PC-9 (cell line): ENCODE measurements around the gene TSPOAP1. TPM values are rescaled to one million over a fixed set of nuclear protein-coding genes. Genes with fewer than 3 reads are reported as not detected.

Experiments
- BruUV-seq: library from RNA; stranded (reverse); fragments of 400-500 nt; replicated peaks from 2 replicates; lab custom pipeline; 2021; lab: Mats Ljungman, UMichigan
- CTCF ChIA-PET: fragments of 300-600 bp; sonication (Branson Sonifier 250); formaldehyde crosslinking; loops from one replicate; lab custom pipeline; 2022; ENCODE audit warnings: antibody characterized with exemption; lab: Charles Lee
- POLR2A ChIA-PET: fragments of 300-600 bp; sonication (Branson Sonifier 250); formaldehyde crosslinking; loops from one replicate; lab custom pipeline; 2022; ENCODE audit warnings: antibody characterized with exemption; ENCODE audit not compliant: unreplicated experiment; lab: Charles Lee
- DNase-seq, 2 experiments: peaks; one replicate each; pipeline versions ENCODE4 v3.0.0 to v3.0.0-alpha.2; 2015 to 2022; ENCODE audit warnings: mixed read lengths in 1 of 2
- H2AFZ ChIP-seq: fragments of 200-600 bp; sonication (generic); 2 replicates; pipeline ENCODE4 v1.8.1; 2017; ENCODE audit warnings: antibody characterized with exemption
- H3F3A ChIP-seq: fragments of 200-600 bp; sonication (generic); 2 replicates; pipeline ENCODE4 v1.8.1; 2017; ENCODE audit warnings: antibody characterized with exemption, mild to moderate bottlenecking, low read depth; ENCODE audit not compliant: insufficient read depth
- H3K27ac ChIP-seq: fragments of 200-600 bp; sonication (generic); 2 replicates; pipeline ENCODE4 v1.6.1; 2016; ENCODE audit warnings: mixed run types
- H3K27me3 ChIP-seq: fragments of 200-600 bp; sonication (generic); 2 replicates; pipeline ENCODE4 v1.6.1; 2016; ENCODE audit warnings: low read depth, mixed run types; ENCODE audit not compliant: insufficient read depth
- H3K36me3 ChIP-seq: fragments of 200-600 bp; sonication (generic); 2 replicates; pipeline ENCODE4 v1.6.1; 2016; ENCODE audit warnings: low read depth, mixed run types
- H3K4me1 ChIP-seq: fragments of 200-600 bp; sonication (generic); replicated peaks from 2 replicates; pipeline ENCODE4 v1.6.1; 2016; ENCODE audit warnings: mixed run types; ENCODE audit not compliant: insufficient read depth
- H3K4me2 ChIP-seq: fragments of 200-600 bp; sonication (generic); 2 replicates; pipeline ENCODE4 v1.6.1; 2017; ENCODE audit warnings: mixed run types
- H3K4me3 ChIP-seq: fragments of 200-600 bp; sonication (generic); 2 replicates; pipeline ENCODE4 v1.6.1; 2016; ENCODE audit warnings: mixed run types
- H3K79me2 ChIP-seq: fragments of 200-600 bp; sonication (generic); 2 replicates; pipeline ENCODE4 v1.6.1; 2017; ENCODE audit warnings: low read depth, mixed run types
- H3K9me2 ChIP-seq: fragments of 200-600 bp; sonication (generic); 2 replicates; pipeline ENCODE4 v1.8.1; 2017; ENCODE audit warnings: mild to moderate bottlenecking; ENCODE audit not compliant: insufficient read depth
- H3K9me3 ChIP-seq: fragments of 200-600 bp; sonication (generic); 2 replicates; pipeline ENCODE4 v1.8.1; 2016; ENCODE audit warnings: low read depth; ENCODE audit not compliant: insufficient read depth
- H4K20me1 ChIP-seq: fragments of 200-600 bp; sonication (generic); 2 replicates; pipeline ENCODE4 v1.8.1; 2017; ENCODE audit not compliant: insufficient read depth
- CTCF ChIP-seq: fragments of 200-600 bp; sonication (generic); conservative IDR thresholded peaks from 2 replicates; pipeline ENCODE4 v1.6.1; 2017; ENCODE audit warnings: mixed run types, antibody characterized with exemption, mild to moderate bottlenecking, moderate library complexity
- EZH2 ChIP-seq: fragments of 200-600 bp; sonication (generic); IDR thresholded peaks from 2 replicates; pipeline ENCODE4 v1.8.0; 2017; ENCODE audit warnings: antibody characterized with exemption, low read depth
- intact Hi-C: fragments of 100-400 bp; cut with micrococcal nuclease; formaldehyde crosslinking; loops from one replicate; pipeline ENCODE4 v1.10.0; 2022; ENCODE audit not compliant: unreplicated experiment
- total RNA-seq: library from RNA; stranded (reverse); gene quantifications from 2 replicates; pipeline ENCODE4 v1.2.3, GENCODE V29; 2021

TSPOAP1 gene
- total RNA-seq, 1 experiment from 2014 or later: 0.15 TPM

GRCh38 chr17:58368860-58369213, 40.2 kb upstream of the TSPOAP1 start:
- Histone ChIP-seq H3K36me3 (no peaks in the 10 kb centered on the region), H3K27ac (no peak overlapping the region), H3F3A (no peaks in the 10 kb centered on the region), H3K4me3 (no peak overlapping the region), H3K4me1 (no peaks in the 10 kb centered on the region), H3K9me2 (no peaks in the 10 kb centered on the region), H3K27me3 (peaks cover 20% of the 10 kb centered on the region), H3K79me2 (no peaks in the 10 kb centered on the region), H3K4me2 (no peak overlapping the region), H2AFZ (no peak overlapping the region), H3K9me3 (no peaks in the 10 kb centered on the region), H4K20me1 (no peaks in the 10 kb centered on the region)
- POLR2A ChIA-PET: no interaction called here
- CTCF ChIA-PET: no interaction called here
- TF ChIP-seq CTCF (no peak), EZH2 (no peak)
- no peak for DNase-seq
- BruUV-seq: no TSS peak
- intact Hi-C loops: no loop called here

- peaks cover 20% of the 10 kb centered on the region for H3K27me3 ChIP-seq
- ChIA-PET CTCF (no interaction called here), POLR2A (no interaction called here)
- intact Hi-C loops: no loop called here
- H3K79me2 ChIP-seq: no peaks in the 10 kb centered on the region
- no peaks in the 10 kb centered on the region for H3F3A ChIP-seq
- H3K27ac ChIP-seq: no peak overlapping the region
- H2AFZ ChIP-seq: no peak overlapping the region
- BruUV-seq: no TSS peak
- H3K36me3 ChIP-seq: no peaks in the 10 kb centered on the region
- no peak overlapping the region for H3K4me3 ChIP-seq
- no peaks in the 10 kb centered on the region for H3K9me2 ChIP-seq
- no peaks in the 10 kb centered on the region for H3K9me3 ChIP-seq
- H4K20me1 ChIP-seq: no peaks in the 10 kb centered on the region
- DNase-seq: no peak
- H3K4me1 ChIP-seq: no peaks in the 10 kb centered on the region
- TF ChIP-seq EZH2 (no peak), CTCF (no peak)
- H3K4me2 ChIP-seq: no peak overlapping the region
Observed at GRCh38 chr17:58367461-58367860, 38.9 kb upstream of the TSPOAP1 start.

- intact Hi-C loops: no loop called here
Observed at GRCh38 chr17:58365980-58366595, 37.5 kb upstream of the TSPOAP1 start.

More at GRCh38 chr17:58365980-58366595, 37.5 kb upstream of the TSPOAP1 start:
- BruUV-seq: no TSS peak
- no peaks in the 10 kb centered on the region for H3K9me3 ChIP-seq
- H3F3A ChIP-seq: no peaks in the 10 kb centered on the region
- H3K27me3 ChIP-seq: peaks cover 12% of the 10 kb centered on the region; the same call in 1 of the 2 replicates
- ChIA-PET POLR2A (no interaction called here), CTCF (no interaction called here)
- TF ChIP-seq CTCF: no peak
- TF ChIP-seq EZH2: no peak
- H3K4me3 ChIP-seq: no peak overlapping the region
- no peaks in the 10 kb centered on the region for H3K36me3 ChIP-seq
- H3K4me2 ChIP-seq: no peak overlapping the region
- no peaks in the 10 kb centered on the region for H3K9me2 ChIP-seq
- H3K27ac ChIP-seq: no peak overlapping the region
- DNase-seq: no peak
- no peak overlapping the region for H2AFZ ChIP-seq
- H3K79me2 ChIP-seq: no peaks in the 10 kb centered on the region
- no peaks in the 10 kb centered on the region for H4K20me1 ChIP-seq
- no peaks in the 10 kb centered on the region for H3K4me1 ChIP-seq
